Ovary (tissue), 9 donors: ENCODE data around the gene DACT3. TPM values are rescaled to one million over a fixed set of nuclear protein-coding genes. Genes with fewer than 3 reads are reported as not detected.

Experiments used
- DNase-seq, 5 donors: peaks; one replicate each; pipeline ENCODE4 v3.0.0-alpha.2; 2019 to 2020
- H3K27ac ChIP-seq, 2 donors: fragments of 200-600 bp; one replicate each; pipeline versions ENCODE4 v1.5.1 to v1.8.0; 2019 to 2022
- H3K27me3 ChIP-seq: fragments of 200-600 bp; one replicate; pipeline ENCODE4 v1.8.0; 2022
- H3K36me3 ChIP-seq: fragments of 200-600 bp; sonication (generic); one replicate; pipeline ENCODE4 v1.5.1; 2019
- H3K4me1 ChIP-seq: one replicate; pipeline ENCODE4 v1.8.1; 2013; ENCODE audit warnings: mild to moderate bottlenecking, moderate library complexity; ENCODE audit not compliant: insufficient read depth
- H3K4me3 ChIP-seq: fragments of 200-600 bp; sonication (generic); one replicate; pipeline ENCODE4 v1.5.1; 2017
- H3K9me3 ChIP-seq, 2 donors: fragments of 200-600 bp in 1 of 2; sonication (generic) in 1 of 2; one replicate each; pipeline versions ENCODE4 v1.5.1 to v1.8.1; 2013 to 2019; ENCODE audit warnings: mild to moderate bottlenecking in 1 of 2, moderate library complexity in 1 of 2
- CTCF ChIP-seq, 3 donors: fragments of 450-650 bp in 2 of 3; fragments of 200-600 bp in 1 of 3; IDR thresholded peaks; one replicate each; pipeline versions ENCODE4 v1.5.1 to v1.8.0; 2016 to 2022; ENCODE audit warnings: antibody characterized with exemption in 3 of 3, mild to moderate bottlenecking in 1 of 3
- EP300 ChIP-seq: sonication (generic); formaldehyde crosslinking; IDR thresholded peaks from one replicate; pipeline ENCODE4 v1.6.1; 2017; ENCODE audit warnings: antibody characterized with exemption
- POLR2A ChIP-seq: fragments of 450-650 bp; IDR thresholded peaks from one replicate; pipeline ENCODE4 v1.6.1; 2017; ENCODE audit warnings: antibody characterized with exemption, mild to moderate bottlenecking, moderate library complexity
- WGBS, 3 donors: extraction: QIAGEN DNeasy Blood & Tissue Kit in 1 of 3; methylation state at CpG; one replicate each; pipeline versions ENCODE4 v1.1.5 to v1.1.7; 2013 to 2017; 5-methylcytosine and 5-hydroxymethylcytosine counted together
- intact Hi-C, 4 donors: fragments of 100-400 bp; cut with DNase I; formaldehyde crosslinking; loops; one replicate each; pipeline versions ENCODE4 v1.11.0 to v1.15.1; 2022 to 2023
- polyA plus RNA-seq, 2 donors: library from polyadenylated mRNA; stranded (reverse); fragments of 200-250 nt in 1 of 2; fragments of 350-450 nt in 1 of 2; fragmentation: Illumina TruSeq in 1 of 2; extraction: RNeasy Lipid Tissue Mini Kit (QIAGEN cat#74804) in 1 of 2; gene quantifications; one replicate each; pipeline ENCODE4 v1.2.3, GENCODE V29; 2013 to 2014
- total RNA-seq, 7 donors: library from RNA; depleted of rRNA in 2 of 7; stranded (reverse); fragments of >200 nt in 2 of 7; fragmentation: NEBNext Ultra II Directional in 3 of 7; extraction: Animal tissue kit (Norgen Biotek cat#: 25700) in 3 of 7; gene quantifications; one replicate each; pipeline versions ENCODE4 v1.1.0 to v1.2.4, GENCODE V29; 2016 to 2023
- donor health status: DM: no; HTN: no; CAD: no; lungs with moderate emphysema.
- donor health status: DM: no; HTN: no; CAD: no.
- donor health status: Bipolar disorder and iron deficiency.
- donor health status: DM: yes; HTN: yes; CAD: no.
- donor health status: DM: no; HTN: no; CAD: no.
- donor health status: DM: yes; HTN: yes; CAD: no.

DACT3 gene
- total and polyA plus RNA-seq, 9 donors = 7.6 to 56.5 (median 20.8) TPM

- no peaks in the 10 kb centered on the region for H3K9me3 ChIP-seq
- H3K4me1 ChIP-seq = peaks cover 10% of the 10 kb centered on the region
- WGBS, 3 donors = 86 to 93% (median 90%) methylated on average over 11 of the region's 11 CpGs
- no peak overlapping the region for H3K27ac ChIP-seq
- intact Hi-C loops = loop anchor here in 1 of 4 donors (10.0 kb wide), 2 partner anchors 59 to 139 kb away; partner anchors contain the start of genes DACT3, FKRP and STRN4
- H3K36me3 ChIP-seq = no peaks in the 10 kb centered on the region
- TF ChIP-seq POLR2A = no peak
- no peak for TF ChIP-seq CTCF (IDR thresholded peaks at IDR 0.05)
- no peak for TF ChIP-seq EP300
- DNase-seq = peak in 2 of 5 donors; percentile 17 to 25
- H3K27me3 ChIP-seq = no peaks in the 10 kb centered on the region
- H3K4me3 ChIP-seq = no peak overlapping the region
Observed at GRCh38 chr19:46606019-46606418, 55.0 kb downstream of the DACT3 start.

- no peaks in the 10 kb centered on the region for H3K9me3 ChIP-seq
- H3K4me1 ChIP-seq = peaks cover 10% of the 10 kb centered on the region
- intact Hi-C loops = loop anchor here in 1 of 4 donors (10.0 kb wide), 2 partner anchors 59 to 139 kb away; partner anchors contain the start of genes DACT3, FKRP and STRN4
- H3K4me3 ChIP-seq = no peak overlapping the region
- H3K27ac ChIP-seq = no peak overlapping the region
- no peaks in the 10 kb centered on the region for H3K27me3 ChIP-seq
- peak in 2 of 5 donors; percentile 20 to 30 for DNase-seq
- 74 to 80% (median 79%) methylated on average over 16 of the region's 16 CpGs for WGBS, 3 donors
- TF ChIP-seq CTCF (IDR thresholded peaks at IDR 0.05) (no peak), EP300 (no peak), POLR2A (no peak)
- no peaks in the 10 kb centered on the region for H3K36me3 ChIP-seq
Observed at GRCh38 chr19:46605356-46605821, 55.6 kb downstream of the DACT3 start.

DNA sequence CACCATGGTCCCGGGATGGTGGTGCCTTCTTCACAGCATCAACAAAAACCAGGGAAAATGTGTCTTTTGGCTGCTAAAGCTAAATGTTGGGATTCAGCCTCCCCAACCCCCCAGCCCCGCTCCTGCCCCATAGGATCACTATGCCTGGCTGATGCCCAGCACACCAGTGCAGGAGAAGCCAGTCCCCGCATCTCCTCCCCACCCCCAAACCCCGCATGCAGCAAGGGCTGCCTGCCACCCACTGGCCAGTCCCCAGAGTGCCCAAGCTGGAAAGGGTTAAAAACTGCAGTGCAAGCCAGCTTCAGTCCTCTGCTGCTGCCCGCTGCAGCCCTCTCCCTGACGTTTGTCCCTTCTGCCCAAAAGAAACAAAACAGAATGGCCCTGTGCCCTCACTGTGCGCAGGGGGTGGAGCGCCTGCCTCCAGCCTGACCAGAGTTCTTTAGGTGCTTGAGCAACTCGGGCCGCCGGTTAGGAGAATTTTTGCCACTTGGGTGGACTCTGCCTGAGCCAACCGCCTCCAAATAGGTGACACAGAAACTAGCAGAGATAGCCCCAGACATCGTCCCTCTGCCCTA is 56.1 kb downstream of the DACT3 start:
- intact Hi-C loops = loop anchor here in 1 of 4 donors (10.0 kb wide), 2 partner anchors 60 to 140 kb away; partner anchors contain the start of genes DACT3, FKRP and STRN4
- peak in 2 of 5 donors; percentile 16 to 34 for DNase-seq
- WGBS, 3 donors = 68 to 73% (median 72%) methylated on average over 13 of the region's 13 CpGs
- Histone ChIP-seq H3K9me3 (no peaks in the 10 kb centered on the region), H3K36me3 (no peaks in the 10 kb centered on the region), H3K4me1 (peaks cover 15% of the 10 kb centered on the region), H3K27me3 (no peaks in the 10 kb centered on the region), H3K4me3 (no peak overlapping the region), H3K27ac (no peak overlapping the region)
- TF ChIP-seq POLR2A (no peak), CTCF (IDR thresholded peaks at IDR 0.05) (no peak), EP300 (no peak)

- no peak overlapping the region for H3K4me3 ChIP-seq
- no peaks in the 10 kb centered on the region for H3K36me3 ChIP-seq
- H3K4me1 ChIP-seq = peaks cover 15% of the 10 kb centered on the region
- DNase-seq = no peak
- TF ChIP-seq POLR2A (no peak), EP300 (no peak), CTCF (IDR thresholded peaks at IDR 0.05) (no peak)
- peak overlapping the region in 1 of 2 donors; percentile 97 for H3K27ac ChIP-seq
- no peaks in the 10 kb centered on the region for H3K27me3 ChIP-seq
- WGBS, 3 donors = 40 to 47% (median 40%) methylated on average over 9 of the region's 9 CpGs
- no peaks in the 10 kb centered on the region for H3K9me3 ChIP-seq
- intact Hi-C loops = loop anchor here in 1 of 4 donors (10.0 kb wide), 2 partner anchors 61 to 141 kb away; partner anchors contain the start of genes DACT3, FKRP and STRN4
Observed at GRCh38 chr19:46603752-46604231, 57.2 kb downstream of the DACT3 start.
